Left hindlimb (tissue), 1 donor: ENCODE measurements around the gene ATP6V0A1.
A peak's percentile ranks its signal among the peaks of the same experiment; 100 is the strongest.
"Not testable (repeated sequence)": the region's sequence is repeated elsewhere in the genome, so short reads cannot be mapped to it uniquely, and the experiment has no call there.

ENCODE experiments used
- DNase-seq: peaks from one replicate; pipeline ENCODE4 v3.0.0-alpha.2; 2018

Gene ATP6V0A1

GRCh38 chr17:42520540-42520951 is 61.9 kb downstream of the ATP6V0A1 start:
- peak; percentile 60 for DNase-seq

DNA sequence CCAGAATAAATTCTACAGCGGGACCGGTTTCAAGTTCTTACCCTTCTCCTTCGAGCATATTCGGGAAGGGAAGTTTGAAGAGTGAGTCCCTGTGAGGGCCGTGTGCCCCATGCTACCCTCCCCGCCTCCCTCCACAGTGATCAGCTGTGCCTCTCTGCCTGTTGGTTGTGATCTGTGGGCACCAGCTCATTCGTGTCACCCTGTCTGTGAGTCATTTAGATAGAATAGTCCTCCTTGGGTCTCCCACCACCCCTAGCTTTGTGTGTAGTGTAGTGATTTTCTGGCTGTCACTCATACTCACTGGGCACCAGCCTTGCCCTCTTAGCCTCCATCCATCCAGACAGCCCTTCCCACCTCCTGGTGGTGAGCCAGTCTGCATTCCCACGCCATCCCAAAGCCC is 62.4 kb downstream of the ATP6V0A1 start:
- DNase-seq, result no peak

DNA sequence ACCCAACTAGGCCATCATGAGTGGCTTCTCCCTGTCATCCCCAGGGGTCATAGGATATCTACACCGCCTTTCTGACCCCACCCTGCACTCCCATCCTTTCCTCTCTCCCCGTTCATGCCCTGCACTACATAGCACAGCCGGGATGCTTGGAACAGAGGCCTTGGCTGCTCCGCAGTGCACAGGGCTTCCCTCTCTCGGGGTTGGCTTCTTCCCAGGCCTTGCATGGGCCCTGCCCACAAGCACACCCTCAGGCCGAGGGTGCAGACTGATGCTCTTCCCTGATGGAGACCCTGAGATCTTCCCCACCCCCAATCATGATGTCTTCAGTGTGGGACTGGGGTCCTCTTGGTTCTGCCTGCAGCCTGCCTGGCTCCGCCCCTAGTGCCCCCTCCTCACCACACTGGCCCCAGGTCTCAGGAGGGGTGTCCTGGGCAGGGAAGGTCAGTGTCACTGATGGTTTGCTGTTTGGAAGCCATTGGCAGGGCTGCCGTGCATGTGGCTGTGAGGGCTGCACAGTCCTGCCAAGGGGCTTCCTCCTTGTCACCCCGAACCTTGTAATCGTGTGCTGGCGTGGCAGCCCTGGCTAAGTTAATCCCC is 63.1 kb downstream of the ATP6V0A1 start:
- no peak for DNase-seq

DNA sequence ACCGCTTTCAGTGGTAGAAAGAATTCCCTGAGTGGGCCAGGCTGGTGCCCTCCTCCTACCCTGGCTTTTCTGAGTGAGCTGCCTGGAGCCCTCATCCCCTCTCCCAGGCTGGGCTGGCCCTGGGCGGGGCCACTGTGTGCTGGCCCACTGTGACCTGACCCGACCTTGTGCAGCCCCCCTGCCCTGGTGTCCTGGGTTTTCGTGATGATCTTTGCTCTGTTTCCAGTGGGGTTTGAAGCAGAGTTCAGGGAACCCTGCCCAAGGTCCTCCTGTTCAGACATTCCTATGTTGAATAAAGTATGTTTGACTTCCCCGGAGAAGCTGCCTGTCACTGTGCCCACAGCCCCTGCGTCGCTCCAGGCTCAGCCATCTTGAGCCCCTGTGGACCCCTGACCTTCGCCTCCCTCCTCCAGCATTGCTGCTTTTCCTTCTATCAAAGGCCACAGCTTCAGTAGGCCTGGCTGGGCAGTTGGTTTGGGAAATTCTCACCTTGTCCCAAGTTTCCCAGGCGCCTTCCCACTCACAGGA is 63.6 kb downstream of the ATP6V0A1 start:
- DNase-seq, result no peak

DNA sequence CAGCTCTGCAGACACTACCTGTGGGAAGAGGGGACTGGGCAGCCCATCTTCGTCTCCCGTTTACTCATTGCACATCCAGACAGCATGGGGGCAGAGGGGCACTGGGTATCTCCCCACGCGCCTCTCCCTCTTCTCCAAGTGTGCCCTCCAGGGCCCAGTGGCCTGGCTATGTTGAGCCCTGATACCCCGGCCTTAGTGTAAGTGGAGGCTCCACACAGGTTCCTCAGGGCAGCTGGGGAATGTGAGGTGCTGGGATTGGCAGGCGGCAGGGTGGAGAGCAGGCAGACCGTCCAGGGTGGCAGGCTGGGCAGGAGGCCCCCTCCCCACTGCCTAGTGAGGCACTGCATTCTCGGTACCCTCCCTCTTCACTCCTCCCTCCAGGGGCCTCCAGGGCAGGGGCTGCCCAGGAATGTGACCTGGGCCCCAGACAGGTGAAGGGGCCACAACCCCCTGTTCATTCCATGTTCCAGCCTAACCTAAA is 64.2 kb downstream of the ATP6V0A1 start:
- DNase-seq, result no peak

DNA sequence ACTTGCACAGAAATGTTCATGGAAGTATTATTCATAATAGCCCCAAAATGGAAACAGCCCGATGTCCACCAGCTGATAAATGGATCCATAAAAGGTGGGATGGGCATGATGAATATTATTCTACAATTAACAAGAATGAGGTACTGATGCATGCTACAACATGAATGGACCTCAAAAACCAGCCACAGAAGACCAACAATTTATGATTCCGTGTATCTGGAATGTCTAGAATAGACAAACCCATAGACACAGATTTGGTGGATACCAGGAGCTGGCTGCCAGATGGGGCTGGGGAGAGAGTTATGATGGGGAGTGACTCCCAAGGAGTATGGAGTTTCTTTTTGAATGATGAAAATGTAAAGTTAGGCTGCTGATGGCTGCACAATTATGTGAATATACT is 66.5 kb downstream of the ATP6V0A1 start:
- no peak for DNase-seq

- no peak for DNase-seq
Measured at GRCh38 chr17:42526031-42526444, 67.4 kb downstream of the ATP6V0A1 start.

DNA sequence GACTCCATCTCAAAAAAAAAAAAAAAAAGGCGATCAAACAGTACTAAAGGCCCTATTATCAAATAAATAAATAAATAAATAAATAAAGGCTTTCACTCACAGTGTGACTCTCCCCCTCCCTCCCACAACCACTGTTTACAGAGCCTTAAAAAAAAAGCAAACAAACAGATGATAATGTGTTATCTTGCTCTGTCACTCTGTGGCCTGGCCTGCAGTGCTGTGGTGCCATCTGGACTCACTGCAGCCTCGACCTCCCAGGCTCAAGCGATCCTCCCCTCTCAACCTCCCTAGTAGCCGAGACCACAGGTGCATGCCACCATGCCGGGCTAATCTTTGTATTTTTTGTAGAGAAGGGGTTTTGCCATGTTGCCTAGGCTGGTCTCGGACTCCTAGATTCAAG is 69.3 kb downstream of the ATP6V0A1 start:
- no peak for DNase-seq

GRCh38 chr17:42529061-42529460 is 70.4 kb downstream of the ATP6V0A1 start:
- DNase-seq, result no peak

GRCh38 chr17:42530952-42531454 is 72.3 kb downstream of the ATP6V0A1 start:
- no peak for DNase-seq

DNA sequence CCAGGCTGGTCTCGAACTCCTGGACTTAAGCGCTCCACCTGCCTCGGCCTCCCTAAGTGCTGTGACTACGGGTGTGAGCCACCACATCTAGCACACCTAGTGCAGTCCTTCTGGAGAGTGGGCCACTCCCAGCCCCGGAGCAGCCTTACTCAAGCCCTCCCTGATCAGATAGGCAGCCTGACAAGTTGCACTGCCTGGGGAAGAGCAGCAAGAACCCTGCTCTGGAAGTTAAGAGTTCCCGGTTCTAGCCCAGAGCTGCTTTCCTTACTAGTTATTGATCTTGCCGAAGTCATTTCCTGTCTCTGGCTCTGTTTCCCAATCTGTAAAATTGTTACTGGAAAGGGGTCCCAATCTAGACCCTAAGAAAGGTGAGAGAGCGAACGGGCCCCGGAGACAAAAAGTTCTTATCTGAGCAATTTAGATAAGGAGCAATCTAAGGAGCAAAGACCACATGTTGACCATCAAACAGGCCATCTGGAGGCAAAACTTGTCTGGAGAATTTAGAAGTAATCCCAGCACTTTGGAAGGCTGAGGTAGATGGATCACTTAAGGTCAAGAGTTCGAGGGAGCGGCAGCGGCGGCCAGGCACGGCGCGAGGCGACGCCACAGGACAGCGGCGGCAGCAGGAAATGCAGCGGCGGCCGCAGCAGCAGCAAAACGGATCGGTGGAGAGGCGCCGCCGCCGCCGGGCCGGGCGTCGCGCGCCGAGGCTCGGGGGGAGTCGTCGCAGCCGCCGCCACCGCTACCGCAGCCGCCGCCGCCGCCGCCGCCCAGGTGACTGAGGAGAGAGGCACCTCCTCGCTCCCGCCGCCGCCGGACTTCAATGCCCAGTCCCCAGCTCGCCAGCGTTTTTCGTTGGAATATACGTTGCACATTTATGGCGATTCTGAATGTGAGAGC is 73.0 kb downstream of the ATP6V0A1 start:
- DNase-seq, result peak; percentile 72

GRCh38 chr17:42535155-42536047 is 76.7 kb downstream of the ATP6V0A1 start:
- peak; percentile 26 for DNase-seq

DNA sequence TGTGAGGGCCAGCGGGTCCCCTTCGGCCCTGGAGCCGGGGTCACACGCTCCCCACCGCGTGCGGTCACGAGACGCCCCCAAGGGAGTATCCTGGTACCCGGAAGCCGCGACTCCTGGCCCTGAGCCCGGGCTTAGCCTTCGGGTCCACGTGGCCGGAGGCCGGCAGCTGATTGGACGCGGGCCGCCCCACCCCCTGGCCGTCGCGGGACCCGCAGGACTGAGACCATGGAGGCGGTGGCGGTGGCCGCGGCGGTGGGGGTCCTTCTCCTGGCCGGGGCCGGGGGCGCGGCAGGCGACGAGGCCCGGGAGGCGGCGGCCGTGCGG is 77.3 kb downstream of the ATP6V0A1 start, which contains the start of gene NAGLU:
NAGLU (plus strand) TSS at position 194 of the 324 bp plus-strand sequence; CDS start at position 226, 32 bp downstream.
- peak; percentile 96 for DNase-seq

GRCh38 chr17:42536372-42537155 is 77.9 kb downstream of the ATP6V0A1 start:
- peak; percentile 89 for DNase-seq

- DNase-seq, result no peak
Measured at GRCh38 chr17:42537156-42537805, 78.6 kb downstream of the ATP6V0A1 start.

DNA sequence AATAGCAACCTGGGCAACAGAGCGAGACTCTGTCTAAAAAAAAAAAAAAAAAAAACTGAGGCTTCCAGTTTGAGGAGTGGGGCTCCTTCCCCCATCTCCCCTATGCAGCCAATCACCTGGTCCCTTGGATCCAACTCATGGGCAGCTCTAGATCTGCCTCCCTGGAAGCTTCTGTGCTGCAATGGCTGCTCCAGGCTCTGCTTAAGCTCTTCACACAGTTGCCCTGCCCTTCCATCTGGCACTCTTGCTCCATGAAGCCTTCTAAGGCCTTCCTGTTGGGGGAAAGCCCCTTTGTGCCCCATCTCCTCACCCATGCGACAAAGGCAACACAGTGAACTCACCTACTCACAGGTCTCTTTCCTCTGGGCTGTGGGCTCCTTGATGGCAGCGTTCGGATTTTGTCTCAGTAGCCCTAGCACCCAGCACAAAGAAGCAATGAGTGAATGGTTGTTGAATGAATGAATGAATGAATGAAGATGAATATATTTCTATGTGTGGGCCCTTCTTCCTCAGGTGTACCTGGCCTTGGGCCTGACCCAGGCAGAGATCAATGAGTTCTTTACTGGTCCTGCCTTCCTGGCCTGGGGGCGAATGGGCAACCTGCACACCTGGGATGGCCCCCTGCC is 79.3 kb downstream of the ATP6V0A1 start:
- no peak for DNase-seq

DNA sequence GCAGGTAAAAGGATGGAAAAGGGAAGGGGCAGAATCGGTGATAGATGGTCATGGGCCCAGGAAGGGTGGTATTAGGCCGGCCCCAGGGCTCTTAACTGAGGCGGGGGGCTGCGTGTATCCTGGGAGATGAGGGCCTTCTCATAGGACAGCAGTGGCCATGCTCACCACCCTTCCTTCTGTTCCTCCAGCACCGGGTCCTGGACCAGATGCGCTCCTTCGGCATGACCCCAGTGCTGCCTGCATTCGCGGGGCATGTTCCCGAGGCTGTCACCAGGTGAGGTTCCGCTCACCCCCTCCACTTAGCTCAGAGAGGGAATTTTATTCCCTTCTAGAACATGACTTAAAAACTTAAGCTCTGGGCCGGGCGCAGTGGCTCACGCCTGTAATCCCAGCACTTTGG is 79.8 kb downstream of the ATP6V0A1 start:
- DNase-seq, result no peak

- DNase-seq, result not testable (repeated sequence)
Measured at GRCh38 chr17:42540558-42540957, 81.9 kb downstream of the ATP6V0A1 start.

GRCh38 chr17:42541041-42541833 is 82.6 kb downstream of the ATP6V0A1 start:
- DNase-seq, result no peak
